ENCODE results near the gene INO80E.

DNA sequence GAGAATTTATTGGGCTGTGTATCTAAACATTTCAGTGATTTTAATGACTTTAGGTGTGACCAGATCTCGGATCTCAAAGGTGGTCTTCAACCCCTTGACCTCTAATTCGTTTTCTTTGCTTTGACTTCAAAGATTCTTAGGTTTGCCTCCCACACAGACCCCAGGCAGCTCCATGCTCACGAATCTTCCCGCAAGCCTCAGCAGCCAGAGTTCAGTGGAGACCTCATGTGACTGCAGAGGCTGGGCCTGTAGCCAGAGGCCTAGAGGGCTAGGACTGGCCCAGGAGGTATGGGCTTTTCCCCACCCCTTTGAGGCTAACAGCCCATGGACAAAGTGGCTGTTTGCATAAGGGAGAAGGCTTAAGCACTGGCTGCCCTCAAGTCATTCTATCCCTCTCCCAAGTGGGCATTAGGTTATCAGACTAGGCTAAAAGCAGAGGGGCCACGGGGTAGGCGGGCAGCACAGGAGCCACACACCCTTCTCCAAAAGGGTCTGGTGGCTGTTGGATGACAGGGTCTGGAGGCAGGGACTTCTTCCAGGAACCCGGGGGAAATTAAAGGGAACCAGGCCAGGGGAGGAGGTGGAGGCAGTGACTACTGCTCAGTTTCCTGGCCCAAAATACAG lies 3.6 kb upstream of the INO80E start:
- TF ChIP-seq EZH2 (IDR thresholded peaks at IDR 0.05; ENCODE audit: borderline replicate concordance, low read depth, low read length, poor library complexity, severe bottlenecking) (no peak), CTCF (conservative IDR thresholded peaks at IDR 0.05; ENCODE audit: low read depth, low read length) (no peak)
